DOHH2 (cell line): ENCODE results near the gene ROS1.

Source experiments
- H3F3A ChIP-seq: fragments of 200-600 bp; sonication (generic), shearing (Covaris generic); 2 replicates; pipeline ENCODE4 v1.6.0; 2016; ENCODE audit warnings: antibody characterized with exemption, mild to moderate bottlenecking; ENCODE audit not compliant: control insufficient read depth, insufficient read depth
- H3K27ac ChIP-seq: fragments of 200-600 bp; sonication (generic); 2 replicates; pipeline ENCODE4 v1.5.1; 2014; ENCODE audit warnings: low read depth, mild to moderate bottlenecking, low read length, moderate library complexity
- H3K27me3 ChIP-seq: fragments of 200-600 bp; sonication (generic); 2 replicates; pipeline ENCODE4 v1.6.1; 2014; ENCODE audit warnings: mild to moderate bottlenecking, low read length, mixed read lengths; ENCODE audit not compliant: control insufficient read depth
- H3K36me3 ChIP-seq: fragments of 200-600 bp; sonication (generic); 2 replicates; pipeline ENCODE4 v1.6.1; 2014; ENCODE audit warnings: mild to moderate bottlenecking, low read length, moderate library complexity, mixed read lengths; ENCODE audit not compliant: control insufficient read depth
- H3K4me1 ChIP-seq: fragments of 200-600 bp; sonication (generic); 2 replicates; pipeline ENCODE4 v1.6.1; 2014; ENCODE audit warnings: mild to moderate bottlenecking, low read length, mixed read lengths; ENCODE audit not compliant: control insufficient read depth
- H3K4me2 ChIP-seq: fragments of 200-600 bp; sonication (generic); 2 replicates; pipeline ENCODE4 v1.6.0; 2014; ENCODE audit warnings: mild to moderate bottlenecking, low read length, moderate library complexity
- H3K4me3 ChIP-seq: fragments of 200-600 bp; sonication (generic); 2 replicates; pipeline ENCODE4 v1.5.1; 2014; ENCODE audit warnings: mild to moderate bottlenecking, low read length, mixed read lengths
- H3K79me2 ChIP-seq: fragments of 200-600 bp; sonication (generic); 2 replicates; pipeline ENCODE4 v1.6.1; 2014; ENCODE audit warnings: mild to moderate bottlenecking, low read length, mixed read lengths; ENCODE audit not compliant: control insufficient read depth
- H3K9me2 ChIP-seq: fragments of 200-600 bp; sonication (generic); replicated peaks from 2 replicates; pipeline ENCODE4 v1.6.1; 2014; ENCODE audit warnings: mild to moderate bottlenecking, low read length, mixed read lengths; ENCODE audit not compliant: control insufficient read depth
- H3K9me3 ChIP-seq: fragments of 200-600 bp; sonication (generic); 2 replicates; pipeline ENCODE4 v1.6.1; 2014; ENCODE audit warnings: antibody characterized with exemption, low read length, mixed read lengths; ENCODE audit not compliant: control insufficient read depth, insufficient read depth
- H4K20me1 ChIP-seq: fragments of 200-600 bp; sonication (generic); 2 replicates; pipeline ENCODE4 v1.6.0; 2014; ENCODE audit warnings: low read depth, mild to moderate bottlenecking, antibody characterized with exemption, low read length, moderate library complexity; ENCODE audit not compliant: control insufficient read depth, insufficient read depth
- CTCF ChIP-seq: fragments of 200-600 bp; sonication (generic); IDR thresholded peaks from one replicate; pipeline ENCODE4 v1.5.1; 2014; ENCODE audit warnings: antibody characterized with exemption, mild to moderate bottlenecking, low read depth, low read length; ENCODE audit not compliant: poor library complexity, severe bottlenecking
- EZH2phosphoT487 ChIP-seq: fragments of 200-600 bp; sonication (generic); IDR thresholded peaks from 2 replicates; pipeline ENCODE4 v1.6.1; 2017; ENCODE audit warnings: borderline replicate concordance, mild to moderate bottlenecking, antibody characterized with exemption, low read length, moderate library complexity, mixed read lengths

Gene ROS1

GRCh38 chr6:117465691-117466090, 39.9 kb upstream of the ROS1 start:
- Histone ChIP-seq H4K20me1 (no peaks in the 10 kb centered on the region), H3K9me3 (no peaks in the 10 kb centered on the region), H3K9me2 (no peaks in the 10 kb centered on the region), H3K27me3 (no peaks in the 10 kb centered on the region), H3K4me1 (no peaks in the 10 kb centered on the region), H3K27ac (no peak overlapping the region), H3K79me2 (no peaks in the 10 kb centered on the region), H3K4me3 (no peak overlapping the region), H3F3A (no peaks in the 10 kb centered on the region), H3K36me3 (no peaks in the 10 kb centered on the region), H3K4me2 (no peak overlapping the region)
- no peak for TF ChIP-seq CTCF
- no peak for TF ChIP-seq EZH2phosphoT487

- no peaks in the 10 kb centered on the region for H3K79me2 ChIP-seq
- H3F3A ChIP-seq, result no peaks in the 10 kb centered on the region
- H3K9me2 ChIP-seq, result no peaks in the 10 kb centered on the region
- H3K4me1 ChIP-seq, result no peaks in the 10 kb centered on the region
- H3K9me3 ChIP-seq, result no peaks in the 10 kb centered on the region
- H3K4me2 ChIP-seq, result no peak overlapping the region
- no peaks in the 10 kb centered on the region for H3K27me3 ChIP-seq
- H3K4me3 ChIP-seq, result no peak overlapping the region
- no peak overlapping the region for H3K27ac ChIP-seq
- TF ChIP-seq CTCF (no peak), EZH2phosphoT487 (no peak)
- H3K36me3 ChIP-seq, result no peaks in the 10 kb centered on the region
- H4K20me1 ChIP-seq, result no peaks in the 10 kb centered on the region
Measured at GRCh38 chr6:117464700-117465099, 39.0 kb upstream of the ROS1 start.

GRCh38 chr6:117463762-117464665, 38.3 kb upstream of the ROS1 start:
- H3K79me2 ChIP-seq, result no peaks in the 10 kb centered on the region
- no peaks in the 10 kb centered on the region for H3K9me3 ChIP-seq
- H3K9me2 ChIP-seq, result no peaks in the 10 kb centered on the region
- no peak overlapping the region for H3K27ac ChIP-seq
- no peak overlapping the region for H3K4me3 ChIP-seq
- TF ChIP-seq EZH2phosphoT487 (no peak), CTCF (no peak)
- H3K27me3 ChIP-seq, result no peaks in the 10 kb centered on the region
- H4K20me1 ChIP-seq, result no peaks in the 10 kb centered on the region
- H3K4me2 ChIP-seq, result no peak overlapping the region
- H3K36me3 ChIP-seq, result no peaks in the 10 kb centered on the region
- H3F3A ChIP-seq, result no peaks in the 10 kb centered on the region
- no peaks in the 10 kb centered on the region for H3K4me1 ChIP-seq
